ENCODE measurements around the gene PLA2G4A.

- TF ChIP-seq CTCF (IDR thresholded peaks at IDR 0.05; ENCODE audit: low read length) (no peak), EZH2 (IDR thresholded peaks at IDR 0.05; ENCODE audit: borderline replicate concordance, low read length) (no peak)
Observed at GRCh38 chr1:186880982-186881381, 52.2 kb downstream of the PLA2G4A start.

Data from OCI-LY1 (cell line).